HepG2 (cell line): ENCODE data around the gene EIF6. TPM values are rescaled to one million over a fixed set of nuclear protein-coding genes. Genes with fewer than 3 reads are reported as not detected.

Source experiments
- CCDC6 ChIP-seq: sonication (generic); formaldehyde crosslinking; IDR thresholded peaks from 2 replicates; pipeline ENCODE4 v1.8.1; 2022; ENCODE audit warnings: mild to moderate bottlenecking, missing genetic modification reagents, moderate library complexity
- HOXD1 ChIP-seq: sonication (generic); formaldehyde crosslinking; IDR thresholded peaks from 2 replicates; pipeline ENCODE4 v1.5.0; 2020; ENCODE audit warnings: missing genetic modification reagents
- JUNB ChIP-seq: sonication (generic); formaldehyde crosslinking; IDR thresholded peaks from 2 replicates; pipeline ENCODE4 v1.8.0; 2022; ENCODE audit warnings: missing genetic modification reagents, mild to moderate bottlenecking, borderline replicate concordance
- KLF9 ChIP-seq: IDR thresholded peaks from 2 replicates; pipeline ENCODE4 v1.6.1; 2016; ENCODE audit warnings: low read depth
- MED13 ChIP-seq: sonication (generic); formaldehyde crosslinking; IDR thresholded peaks from 2 replicates; pipeline ENCODE4 v1.5.0; 2020; ENCODE audit warnings: missing genetic modification reagents
- MNT ChIP-seq: fragments of 450-650 bp; IDR thresholded peaks from 2 replicates; pipeline ENCODE4 v1.6.1; 2016
- PPARG ChIP-seq: conservative IDR thresholded peaks from 2 replicates; pipeline ENCODE4 v1.6.1; 2016; ENCODE audit warnings: missing biosample characterization, missing genetic modification reagents
- SATB2 ChIP-seq: sonication (generic); formaldehyde crosslinking; IDR thresholded peaks from 2 replicates; pipeline ENCODE4 v1.5.0; 2020; ENCODE audit warnings: missing genetic modification reagents
- SP5 ChIP-seq: IDR thresholded peaks from 2 replicates; pipeline ENCODE4 v1.6.1; 2016; ENCODE audit warnings: low read depth, borderline replicate concordance
- ZKSCAN8 ChIP-seq: IDR thresholded peaks from 2 replicates; pipeline ENCODE4 v1.6.1; 2016; ENCODE audit warnings: borderline replicate concordance, missing genetic modification reagents, missing compliant biosample characterization
- ZNF24 ChIP-seq: fragments of 450-650 bp; IDR thresholded peaks from 2 replicates; pipeline ENCODE4 v1.6.1; 2017; ENCODE audit warnings: antibody characterized with exemption, mild to moderate bottlenecking
- ZNF296 ChIP-seq: sonication (generic); formaldehyde crosslinking; conservative IDR thresholded peaks from 2 replicates; pipeline ENCODE4 v1.5.0; 2020; ENCODE audit warnings: mild to moderate bottlenecking, missing genetic modification reagents
- ZNF343 ChIP-seq: sonication (generic); formaldehyde crosslinking; IDR thresholded peaks from 2 replicates; pipeline ENCODE4 v1.4.0; 2020; ENCODE audit warnings: mild to moderate bottlenecking, missing genetic modification reagents
- ZNF468 ChIP-seq: sonication (generic); formaldehyde crosslinking; IDR thresholded peaks from 2 replicates; pipeline ENCODE4 v1.8.0; 2022; ENCODE audit warnings: mild to moderate bottlenecking, moderate library complexity, missing genetic modification reagents
- ZNF510 ChIP-seq: sonication (generic); formaldehyde crosslinking; IDR thresholded peaks from 2 replicates; pipeline ENCODE4 v1.4.0; 2020; ENCODE audit warnings: low read depth, mild to moderate bottlenecking, missing genetic modification reagents
- ZNF772 ChIP-seq: sonication (generic); formaldehyde crosslinking; IDR thresholded peaks from 2 replicates; pipeline ENCODE4 v1.5.0; 2020; ENCODE audit warnings: mild to moderate bottlenecking, missing genetic modification reagents
- polyA plus RNA-seq, 8 experiments: library from polyadenylated mRNA; depleted of rRNA in 3 of 8; stranded (reverse) in 7 of 8; unstranded in 1 of 8; fragments of >200 nt; fragmentation: Illumina TruSeq in 4 of 8; extraction: Trizol in 4 of 8; gene quantifications; 2 replicates each; pipeline versions ENCODE4 v1.2.1 to v1.2.3, GENCODE V29; 2011 to 2016; ENCODE audit warnings: low read depth in 4 of 8, missing spikeins in 1 of 8, mixed read lengths in 1 of 8; ENCODE audit not compliant: insufficient read depth in 1 of 8
- total RNA-seq, 5 experiments: library from RNA; depleted of rRNA; stranded (reverse); fragments of >200 nt; fragmentation: Illumina TruSeq; extraction: Trizol; gene quantifications; 2 replicates each; pipeline ENCODE4 v1.2.3, GENCODE V29; 2016; ENCODE audit warnings: low read depth in 1 of 5
- TF ChIP-seq, protein P1 (sequence below): sonication (generic); formaldehyde crosslinking; IDR thresholded peaks from 2 replicates; pipeline ENCODE4 v1.8.1; 2022; ENCODE audit warnings: mild to moderate bottlenecking, missing genetic modification reagents
- TF ChIP-seq, protein P2 (sequence below): sonication (generic); formaldehyde crosslinking; conservative IDR thresholded peaks from 2 replicates; pipeline ENCODE4 v1.4.0; 2020; ENCODE audit warnings: missing genetic modification reagents
- TF ChIP-seq, protein P3 (sequence below): sonication (generic); formaldehyde crosslinking; conservative IDR thresholded peaks from 2 replicates; pipeline ENCODE4 v1.4.0; 2020; ENCODE audit warnings: missing genetic modification reagents

Gene EIF6
- total and polyA plus RNA-seq, 2 of the 13 experiments (the other 11 are each of a cell fraction or from before 2014, with no cell fraction given) = 462 to 466 TPM

- 0 out of 2 replicates have a peak, but pooled peaks have one; percentile 28 for TF ChIP-seq MNT
- peak; percentile 96 for TF ChIP-seq SP5 (CRISPR knock-in tag)
- peak; percentile 60; the same call in 1 of the 2 replicates for TF ChIP-seq CCDC6 (CRISPR knock-in tag)
- TF ChIP-seq, protein P1, sequence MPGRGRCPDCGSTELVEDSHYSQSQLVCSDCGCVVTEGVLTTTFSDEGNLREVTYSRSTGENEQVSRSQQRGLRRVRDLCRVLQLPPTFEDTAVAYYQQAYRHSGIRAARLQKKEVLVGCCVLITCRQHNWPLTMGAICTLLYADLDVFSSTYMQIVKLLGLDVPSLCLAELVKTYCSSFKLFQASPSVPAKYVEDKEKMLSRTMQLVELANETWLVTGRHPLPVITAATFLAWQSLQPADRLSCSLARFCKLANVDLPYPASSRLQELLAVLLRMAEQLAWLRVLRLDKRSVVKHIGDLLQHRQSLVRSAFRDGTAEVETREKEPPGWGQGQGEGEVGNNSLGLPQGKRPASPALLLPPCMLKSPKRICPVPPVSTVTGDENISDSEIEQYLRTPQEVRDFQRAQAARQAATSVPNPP (CRISPR knock-in tag) = peak; percentile 65; the same call in 1 of the 2 replicates
- peak; percentile 23; the same call in 1 of the 2 replicates for TF ChIP-seq ZNF343 (CRISPR knock-in tag)
- TF ChIP-seq ZNF468 = 0 out of 2 replicates have a peak, but pooled peaks have one; percentile 14
- peak; percentile 92 for TF ChIP-seq ZKSCAN8 (CRISPR knock-in tag)
- peak; percentile 68; the same call in 1 of the 2 replicates for TF ChIP-seq KLF9 (CRISPR knock-in tag)
- TF ChIP-seq ZNF24 = peak; percentile 74
- peak; percentile 98 for TF ChIP-seq JUNB (CRISPR knock-in tag)
- TF ChIP-seq, protein P2, sequence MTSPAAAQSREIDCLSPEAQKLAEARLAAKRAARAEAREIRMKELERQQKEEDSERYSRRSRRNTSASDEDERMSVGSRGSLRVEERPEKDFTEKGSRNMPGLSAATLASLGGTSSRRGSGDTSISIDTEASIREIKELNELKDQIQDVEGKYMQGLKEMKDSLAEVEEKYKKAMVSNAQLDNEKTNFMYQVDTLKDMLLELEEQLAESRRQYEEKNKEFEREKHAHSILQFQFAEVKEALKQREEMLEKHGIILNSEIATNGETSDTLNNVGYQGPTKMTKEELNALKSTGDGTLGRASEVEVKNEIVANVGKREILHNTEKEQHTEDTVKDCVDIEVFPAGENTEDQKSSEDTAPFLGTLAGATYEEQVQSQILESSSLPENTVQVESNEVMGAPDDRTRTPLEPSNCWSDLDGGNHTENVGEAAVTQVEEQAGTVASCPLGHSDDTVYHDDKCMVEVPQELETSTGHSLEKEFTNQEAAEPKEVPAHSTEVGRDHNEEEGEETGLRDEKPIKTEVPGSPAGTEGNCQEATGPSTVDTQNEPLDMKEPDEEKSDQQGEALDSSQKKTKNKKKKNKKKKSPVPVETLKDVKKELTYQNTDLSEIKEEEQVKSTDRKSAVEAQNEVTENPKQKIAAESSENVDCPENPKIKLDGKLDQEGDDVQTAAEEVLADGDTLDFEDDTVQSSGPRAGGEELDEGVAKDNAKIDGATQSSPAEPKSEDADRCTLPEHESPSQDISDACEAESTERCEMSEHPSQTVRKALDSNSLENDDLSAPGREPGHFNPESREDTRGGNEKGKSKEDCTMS (CRISPR knock-in tag) = peak; percentile 30; the same call in 1 of the 2 replicates
- TF ChIP-seq HOXD1 = peak; percentile 87; the same call in 1 of the 2 replicates
- TF ChIP-seq, protein P3, sequence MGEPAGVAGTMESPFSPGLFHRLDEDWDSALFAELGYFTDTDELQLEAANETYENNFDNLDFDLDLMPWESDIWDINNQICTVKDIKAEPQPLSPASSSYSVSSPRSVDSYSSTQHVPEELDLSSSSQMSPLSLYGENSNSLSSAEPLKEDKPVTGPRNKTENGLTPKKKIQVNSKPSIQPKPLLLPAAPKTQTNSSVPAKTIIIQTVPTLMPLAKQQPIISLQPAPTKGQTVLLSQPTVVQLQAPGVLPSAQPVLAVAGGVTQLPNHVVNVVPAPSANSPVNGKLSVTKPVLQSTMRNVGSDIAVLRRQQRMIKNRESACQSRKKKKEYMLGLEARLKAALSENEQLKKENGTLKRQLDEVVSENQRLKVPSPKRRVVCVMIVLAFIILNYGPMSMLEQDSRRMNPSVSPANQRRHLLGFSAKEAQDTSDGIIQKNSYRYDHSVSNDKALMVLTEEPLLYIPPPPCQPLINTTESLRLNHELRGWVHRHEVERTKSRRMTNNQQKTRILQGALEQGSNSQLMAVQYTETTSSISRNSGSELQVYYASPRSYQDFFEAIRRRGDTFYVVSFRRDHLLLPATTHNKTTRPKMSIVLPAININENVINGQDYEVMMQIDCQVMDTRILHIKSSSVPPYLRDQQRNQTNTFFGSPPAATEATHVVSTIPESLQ (CRISPR knock-in tag) = peak; percentile 80
- peak; percentile 98 for TF ChIP-seq SATB2 (CRISPR knock-in tag)
- TF ChIP-seq ZNF510 (CRISPR knock-in tag) = peak; percentile 90
- TF ChIP-seq PPARG (CRISPR knock-in tag) = peak; percentile 93
- TF ChIP-seq MED13 (CRISPR knock-in tag) = peak; percentile 40; the same call in 1 of the 2 replicates
- peak; percentile 93 for TF ChIP-seq ZNF772 (CRISPR knock-in tag)
- no peak for TF ChIP-seq ZNF296
- TF ChIP-seq, all 625 proteins: peak for 353
These were observed 42.8 kb upstream of the EIF6 start (continued) for GRCh38 chr20:35327074-35327976.
